Activated T-cell treated with anti-CD3 and anti-CD28 coated beads for 1 hour (primary cell): ENCODE results near the gene ZSCAN10.
"Not testable (repeated sequence)": the region's sequence is repeated elsewhere in the genome, so short reads cannot be mapped to it uniquely, and the experiment has no call there.

Experiments used
- DNase-seq: peaks from one replicate; pipeline ENCODE4 v3.0.0-alpha.2; 2020; ENCODE audit warnings: low read depth

Gene ZSCAN10

GRCh38 chr16:3085868-3086595, 13.1 kb downstream of the ZSCAN10 start:
- DNase-seq, result no peak

GRCh38 chr16:3084969-3085670, 14.0 kb downstream of the ZSCAN10 start:
- DNase-seq, result no peak

- DNase-seq, result no peak
Measured at GRCh38 chr16:3084491-3084890, 14.6 kb downstream of the ZSCAN10 start.

- DNase-seq, result not testable (repeated sequence)
Measured at GRCh38 chr16:3083408-3083807, 15.7 kb downstream of the ZSCAN10 start.

GRCh38 chr16:3081957-3082356, 17.1 kb downstream of the ZSCAN10 start:
- not testable (repeated sequence) for DNase-seq

GRCh38 chr16:3080024-3080423, 19.1 kb downstream of the ZSCAN10 start:
- no peak for DNase-seq

DNA sequence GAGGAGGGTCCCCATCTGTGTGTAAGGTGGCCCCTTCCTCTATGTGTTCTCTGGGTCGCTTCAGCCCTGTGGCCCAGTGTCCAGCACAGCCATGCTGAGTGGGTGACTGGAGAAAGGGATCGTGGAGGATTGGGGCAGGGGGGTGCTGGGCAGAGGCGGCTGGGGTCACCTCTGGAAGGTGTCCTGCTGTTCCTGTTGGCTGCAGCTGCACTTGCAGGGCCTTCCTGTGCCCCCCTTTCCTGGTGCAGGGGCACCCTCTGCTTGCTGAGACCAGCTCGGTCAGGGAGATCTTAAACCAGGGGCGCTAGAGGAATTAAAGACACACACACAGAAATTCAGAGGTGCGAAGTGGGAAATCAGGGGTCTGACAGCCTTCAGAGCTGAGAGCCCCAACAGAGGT, 22.5 kb downstream of the ZSCAN10 start:
- no peak for DNase-seq

DNA sequence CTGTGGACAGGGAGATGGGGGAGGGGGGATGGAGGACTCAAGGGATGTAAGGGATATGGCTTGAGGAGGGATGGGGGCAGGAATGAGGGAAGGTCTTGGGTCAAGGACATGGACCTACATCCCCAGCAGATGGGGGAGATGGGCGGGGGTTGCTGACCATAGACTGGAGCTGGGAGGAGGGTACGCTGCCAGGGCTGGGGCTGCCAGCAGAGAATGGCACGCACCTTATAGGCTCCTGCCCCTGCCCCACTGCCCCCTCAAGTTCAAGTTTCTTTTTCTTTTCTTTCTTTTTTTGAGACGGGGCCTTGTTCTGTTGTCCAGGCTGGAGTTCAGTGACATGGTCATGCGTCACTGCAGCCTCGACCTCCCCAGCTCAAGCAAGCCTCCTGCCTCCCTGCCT, 23.1 kb downstream of the ZSCAN10 start:
- DNase-seq, result not testable (repeated sequence)

GRCh38 chr16:3075523-3075915, 23.6 kb downstream of the ZSCAN10 start:
- no peak for DNase-seq

DNA sequence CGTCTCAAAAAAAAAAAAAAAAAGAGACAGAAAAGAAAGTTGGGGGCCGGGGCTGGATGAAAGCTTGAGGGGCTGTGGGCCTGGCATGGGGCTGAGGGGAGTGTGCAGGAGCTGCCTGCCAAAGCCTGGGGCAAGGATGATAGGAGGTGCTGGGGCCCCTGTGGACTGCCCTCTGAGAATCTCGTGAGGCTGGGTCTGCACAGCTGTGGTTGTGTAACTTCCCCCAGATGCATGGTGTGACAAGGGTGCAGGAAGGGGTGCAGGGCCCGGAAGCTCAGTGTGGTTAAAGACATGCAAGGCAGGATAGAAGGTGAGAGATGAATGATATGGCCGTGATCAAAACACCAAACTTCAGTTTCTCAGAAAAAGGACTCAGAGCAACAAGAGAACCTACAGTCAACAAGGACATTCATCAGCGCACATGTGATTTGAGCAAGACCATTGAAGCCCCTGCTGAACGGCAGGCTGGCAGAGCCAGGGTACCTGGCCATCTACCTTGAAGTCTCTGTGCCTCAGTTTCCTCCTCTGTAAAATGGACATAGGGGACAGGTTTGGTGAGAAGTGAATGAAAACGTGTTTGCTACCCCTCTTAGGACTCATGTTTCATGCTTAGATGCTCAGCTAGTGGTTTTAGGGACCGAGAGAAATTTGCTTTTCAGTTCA, 24.1 kb downstream of the ZSCAN10 start:
- peak; percentile 61 for DNase-seq

- DNase-seq, result no peak
Measured at GRCh38 chr16:3073448-3073847, 25.6 kb downstream of the ZSCAN10 start.

DNA sequence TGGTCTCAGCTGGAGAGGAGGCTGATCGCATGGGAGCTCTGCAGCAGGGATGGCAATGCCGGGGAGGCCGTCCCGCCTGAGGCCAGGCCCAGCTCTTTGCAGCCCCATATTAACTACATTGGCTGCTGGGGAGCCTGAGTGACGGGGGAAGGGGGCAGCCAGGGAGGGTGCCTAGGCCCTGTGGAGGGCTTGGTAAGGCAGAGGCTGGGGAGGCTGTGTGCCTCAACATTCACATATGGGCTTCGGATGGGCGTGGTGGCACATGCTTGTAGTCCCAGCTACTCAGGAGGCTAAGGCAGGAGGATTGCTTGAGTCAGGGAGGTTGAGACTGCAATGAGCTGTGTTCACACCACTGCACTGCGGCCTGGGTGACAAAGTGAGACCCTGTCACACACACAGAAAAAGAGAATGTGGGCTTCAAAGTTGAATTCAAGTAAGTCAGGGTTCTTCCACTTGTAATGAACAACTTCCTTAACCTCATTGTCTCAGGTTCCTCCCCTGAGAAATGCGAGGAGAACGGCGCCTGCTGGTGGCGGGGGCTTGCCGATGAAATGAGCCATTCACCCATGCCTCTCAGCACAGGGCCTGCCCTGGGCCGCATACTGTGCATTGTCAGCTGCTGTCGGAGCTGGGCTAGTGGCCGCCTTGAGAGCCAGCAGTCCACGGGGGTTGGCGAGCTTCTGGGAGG, 26.4 kb downstream of the ZSCAN10 start:
- DNase-seq, result not testable (repeated sequence)

DNA sequence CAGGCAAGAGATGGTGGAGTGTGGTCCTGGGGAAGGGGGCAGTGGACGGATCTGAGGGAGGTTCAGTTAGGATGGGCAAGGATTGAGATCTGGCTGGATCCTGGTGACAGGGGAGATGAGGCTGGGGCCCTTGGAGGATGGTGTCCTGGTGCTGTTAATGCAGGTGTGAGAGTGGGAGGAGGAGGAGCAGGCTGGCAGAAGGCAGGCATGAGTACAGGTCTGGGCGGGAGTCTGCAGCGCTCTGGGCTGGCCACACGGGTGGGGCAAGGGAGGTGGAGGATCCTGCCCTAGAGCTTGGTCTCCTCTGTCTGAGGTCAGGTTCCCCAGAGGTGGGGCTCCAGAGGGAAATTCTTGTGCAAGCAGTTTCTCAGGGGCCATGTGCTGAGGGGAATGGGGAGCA, 26.9 kb downstream of the ZSCAN10 start:
- DNase-seq, result not testable (repeated sequence)

GRCh38 chr16:3071655-3072054, 27.4 kb downstream of the ZSCAN10 start:
- DNase-seq, result no peak

GRCh38 chr16:3070608-3071111, 28.4 kb downstream of the ZSCAN10 start:
- DNase-seq, result no peak

DNA sequence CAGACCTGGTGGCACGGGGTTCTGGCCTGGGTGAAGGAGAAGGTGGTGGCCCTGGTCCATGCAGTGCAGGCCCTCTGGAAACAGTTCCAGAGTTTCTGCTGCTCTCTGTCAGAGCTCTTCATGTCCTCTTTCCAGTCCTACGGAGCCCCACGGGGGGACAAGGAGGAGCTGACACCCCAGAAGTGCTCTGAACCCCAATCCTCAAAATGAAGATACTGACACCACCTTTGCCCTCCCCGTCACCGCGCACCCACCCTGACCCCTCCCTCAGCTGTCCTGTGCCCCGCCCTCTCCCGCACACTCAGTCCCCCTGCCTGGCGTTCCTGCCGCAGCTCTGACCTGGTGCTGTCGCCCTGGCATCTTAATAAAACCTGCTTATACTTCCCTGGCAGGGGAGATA, 29.9 kb downstream of the ZSCAN10 start:
- not testable (repeated sequence) for DNase-seq

GRCh38 chr16:3068487-3068886, 30.6 kb downstream of the ZSCAN10 start:
- DNase-seq, result no peak

DNA sequence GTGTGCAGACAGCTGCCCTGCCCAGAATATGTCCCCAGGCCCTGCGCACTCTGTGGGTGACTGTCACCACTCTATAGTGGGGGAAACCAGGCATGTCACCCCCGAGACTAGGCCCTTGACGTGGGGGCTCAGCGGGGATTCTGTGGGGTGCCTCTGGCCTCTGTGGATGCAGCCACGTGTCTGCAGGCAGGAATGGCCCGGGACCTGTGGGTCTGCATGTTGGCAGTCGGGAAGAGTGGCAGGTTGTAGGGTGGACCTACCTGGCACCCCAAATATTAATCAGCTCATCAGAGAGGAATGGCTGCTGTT, 32.7 kb downstream of the ZSCAN10 start:
- DNase-seq, result no peak

DNA sequence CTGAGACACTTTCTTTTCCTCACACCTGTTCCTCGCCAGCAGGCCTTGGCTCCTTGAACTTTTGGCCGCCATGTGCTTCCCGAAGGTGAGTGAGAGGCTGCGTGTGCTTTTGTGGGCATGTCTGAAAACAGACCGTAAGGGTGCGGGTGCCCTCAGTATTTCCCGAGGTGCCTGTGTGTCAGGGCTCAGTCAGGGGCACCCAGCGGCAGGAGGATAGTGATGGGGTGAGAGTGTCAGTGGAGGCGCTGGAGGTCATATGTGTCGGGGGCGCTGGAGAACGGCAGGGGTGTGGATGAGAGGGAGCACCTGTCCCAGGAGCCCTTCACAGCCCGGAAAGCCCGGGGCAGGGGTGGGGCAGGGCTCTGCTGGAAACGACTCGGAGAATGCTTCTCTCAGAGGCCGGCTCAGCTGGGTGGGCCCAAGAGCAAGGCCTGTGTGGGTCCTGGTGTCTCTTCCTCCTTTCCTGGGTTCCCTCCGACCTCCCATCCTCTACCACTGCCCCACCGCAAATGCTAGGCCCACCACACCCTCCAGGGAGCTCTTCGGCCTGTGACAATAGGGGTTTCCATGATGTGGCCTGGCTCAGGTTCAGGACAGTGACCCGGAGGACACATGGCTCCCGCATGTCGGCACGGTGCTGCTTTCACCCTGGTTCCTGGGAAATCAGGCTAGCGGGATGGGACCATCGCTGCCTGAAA, 33.2 kb downstream of the ZSCAN10 start:
- DNase-seq, result no peak

DNA sequence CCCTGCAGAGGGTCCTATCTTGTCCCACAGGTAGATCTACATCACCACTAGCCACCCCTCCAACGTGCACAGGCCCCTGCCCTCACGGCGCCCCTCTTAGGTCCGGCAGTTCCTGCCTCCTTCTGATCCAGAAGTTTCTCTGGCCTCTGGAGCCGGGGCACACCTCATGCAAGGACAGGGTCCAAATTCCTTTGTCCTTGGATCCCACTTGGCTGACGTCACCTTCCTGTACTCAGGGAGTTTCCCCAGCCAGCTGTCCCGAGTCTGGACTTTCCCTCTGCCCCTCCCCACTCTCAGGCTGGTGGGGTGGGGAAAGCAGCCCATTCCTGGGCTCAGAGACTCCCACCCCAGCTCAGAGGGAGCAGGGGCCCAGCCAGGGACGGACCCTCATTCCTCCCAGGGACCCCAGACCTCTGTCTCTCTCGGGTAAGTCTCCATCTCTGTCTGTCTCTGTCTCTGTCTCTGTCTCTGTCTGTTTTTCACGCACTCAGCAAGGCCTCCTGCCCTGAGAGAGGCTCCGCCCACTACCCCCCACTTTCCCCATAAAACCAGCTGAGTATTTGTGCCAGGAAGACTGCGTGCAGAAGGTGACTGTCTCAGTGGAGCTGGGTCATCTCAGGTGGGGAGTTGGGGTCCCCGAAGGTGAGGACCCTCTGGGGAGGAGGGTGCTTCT, 33.9 kb downstream of the ZSCAN10 start, which contains the start of gene IL32:
Gene IL32 (plus strand): TSS at position 572 of the 673 bp plus-strand sequence. CDS start 172 bp downstream, outside the sequence.
- peak; percentile 60 for DNase-seq
